ENCODE results near the gene CMSS1.

CMSS1 gene

DNA sequence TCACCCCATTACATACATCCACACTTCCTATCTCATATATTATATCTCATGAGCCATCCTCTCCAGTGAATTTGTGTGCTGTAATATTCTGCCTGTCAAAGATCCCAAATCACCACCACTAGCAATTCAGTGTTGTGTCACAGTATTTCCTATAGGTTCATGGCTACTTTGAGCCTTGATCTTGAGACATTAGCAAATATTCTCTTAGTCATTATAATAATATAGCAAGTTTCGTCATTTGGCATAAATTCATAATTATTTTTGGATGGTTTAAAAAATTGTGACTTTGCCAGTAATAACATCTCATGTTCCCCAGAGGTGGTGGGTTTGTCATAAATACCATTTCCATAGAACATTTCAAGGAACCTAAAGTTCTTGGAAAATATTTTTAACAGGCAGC, 47.7 kb downstream of the CMSS1 start:
- no peak for DNase-seq (ENCODE audit: low read depth)
- TF ChIP-seq, protein P1, sequence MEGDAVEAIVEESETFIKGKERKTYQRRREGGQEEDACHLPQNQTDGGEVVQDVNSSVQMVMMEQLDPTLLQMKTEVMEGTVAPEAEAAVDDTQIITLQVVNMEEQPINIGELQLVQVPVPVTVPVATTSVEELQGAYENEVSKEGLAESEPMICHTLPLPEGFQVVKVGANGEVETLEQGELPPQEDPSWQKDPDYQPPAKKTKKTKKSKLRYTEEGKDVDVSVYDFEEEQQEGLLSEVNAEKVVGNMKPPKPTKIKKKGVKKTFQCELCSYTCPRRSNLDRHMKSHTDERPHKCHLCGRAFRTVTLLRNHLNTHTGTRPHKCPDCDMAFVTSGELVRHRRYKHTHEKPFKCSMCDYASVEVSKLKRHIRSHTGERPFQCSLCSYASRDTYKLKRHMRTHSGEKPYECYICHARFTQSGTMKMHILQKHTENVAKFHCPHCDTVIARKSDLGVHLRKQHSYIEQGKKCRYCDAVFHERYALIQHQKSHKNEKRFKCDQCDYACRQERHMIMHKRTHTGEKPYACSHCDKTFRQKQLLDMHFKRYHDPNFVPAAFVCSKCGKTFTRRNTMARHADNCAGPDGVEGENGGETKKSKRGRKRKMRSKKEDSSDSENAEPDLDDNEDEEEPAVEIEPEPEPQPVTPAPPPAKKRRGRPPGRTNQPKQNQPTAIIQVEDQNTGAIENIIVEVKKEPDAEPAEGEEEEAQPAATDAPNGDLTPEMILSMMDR (conservative IDR thresholded peaks at IDR 0.05; ENCODE audit: low read depth, low read length) = no peak
- no peak overlapping the region for H3K4me3 ChIP-seq (ENCODE audit: low read length)

DNA sequence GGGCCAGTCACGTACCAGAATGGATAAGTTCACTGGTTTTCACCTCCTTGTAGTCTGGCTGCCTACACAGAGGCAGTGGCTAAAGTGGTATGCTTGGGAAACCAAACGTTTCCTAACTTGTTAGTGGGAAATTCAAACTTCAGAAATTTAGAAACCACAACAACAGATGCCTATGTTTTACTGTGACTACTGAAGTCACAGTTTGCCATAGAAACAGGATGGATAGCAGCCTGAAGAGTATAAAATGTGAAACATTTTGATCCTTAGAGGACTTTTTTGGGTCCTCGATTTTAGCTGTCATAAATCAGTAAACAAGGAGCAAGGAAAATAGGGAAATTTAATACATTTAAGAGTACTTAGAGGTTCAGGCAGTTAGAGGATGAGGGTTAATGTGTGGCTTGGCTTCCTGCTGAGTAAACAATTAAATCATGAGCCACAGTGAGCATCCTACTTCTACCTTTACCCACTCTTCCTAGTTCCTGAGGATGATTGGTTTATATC, 48.6 kb downstream of the CMSS1 start:
- no peak for DNase-seq (ENCODE audit: low read depth)
- H3K4me3 ChIP-seq (ENCODE audit: low read length) = no peak overlapping the region
- TF ChIP-seq, protein P1 (conservative IDR thresholded peaks at IDR 0.05; ENCODE audit: low read depth, low read length) = no peak

DNA sequence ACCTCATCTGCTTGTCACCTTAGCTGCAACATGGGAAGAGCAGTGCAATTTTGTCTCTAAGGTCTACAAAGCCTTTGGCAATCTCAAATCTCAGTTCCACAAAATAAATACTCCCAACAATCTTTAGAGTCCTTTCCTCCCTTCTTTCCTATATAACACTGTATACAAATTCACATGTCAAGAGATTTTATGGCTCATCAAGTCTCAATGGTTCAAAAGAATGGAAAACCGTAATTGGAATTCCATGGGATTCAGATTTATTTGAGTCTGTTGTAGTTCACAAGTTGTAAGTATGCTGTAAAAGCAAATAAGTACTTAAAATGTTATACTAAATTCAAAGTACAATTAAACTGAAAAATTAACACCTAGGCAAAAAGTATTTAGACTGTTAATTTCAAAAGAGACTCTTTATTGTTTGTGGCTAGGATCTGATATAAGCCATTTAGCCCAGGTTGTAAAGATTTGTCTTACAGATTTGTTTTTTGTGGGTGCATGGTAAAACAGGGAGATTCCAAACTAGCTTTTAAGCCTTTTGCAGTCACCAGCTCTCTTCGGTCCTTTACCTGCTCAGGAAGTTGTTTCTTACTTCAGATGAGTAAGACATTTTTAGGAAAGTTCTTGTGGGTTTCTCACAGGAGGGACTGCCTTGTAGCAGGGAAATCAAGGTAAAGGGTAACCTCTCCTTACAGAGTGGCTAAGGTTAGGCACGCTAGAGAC, 50.1 kb downstream of the CMSS1 start:
- DNase-seq (ENCODE audit: low read depth) = no peak
- no peak overlapping the region for H3K4me3 ChIP-seq (ENCODE audit: low read length)
- TF ChIP-seq, protein P1 (conservative IDR thresholded peaks at IDR 0.05; ENCODE audit: low read depth, low read length) = no peak

DNA sequence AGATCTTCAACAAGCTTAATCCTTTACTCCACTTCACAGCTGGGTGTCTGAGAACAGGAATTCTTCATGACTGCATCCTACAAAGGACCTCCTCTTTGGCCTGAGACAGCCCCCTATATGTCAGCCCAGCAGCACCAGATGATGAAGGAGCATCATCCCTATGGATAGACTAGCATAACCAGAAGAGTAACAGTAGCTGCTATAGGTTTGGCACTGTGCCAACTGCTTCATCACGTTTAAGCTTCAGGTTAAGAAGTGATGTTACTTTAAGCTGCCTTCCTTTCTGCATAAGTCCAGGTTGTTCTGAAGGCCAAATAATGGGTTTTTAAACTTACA, 50.6 kb downstream of the CMSS1 start:
- H3K4me3 ChIP-seq (ENCODE audit: low read length) = no peak overlapping the region
- DNase-seq (ENCODE audit: low read depth) = no peak
- TF ChIP-seq, protein P1 (conservative IDR thresholded peaks at IDR 0.05; ENCODE audit: low read depth, low read length) = no peak

DNA sequence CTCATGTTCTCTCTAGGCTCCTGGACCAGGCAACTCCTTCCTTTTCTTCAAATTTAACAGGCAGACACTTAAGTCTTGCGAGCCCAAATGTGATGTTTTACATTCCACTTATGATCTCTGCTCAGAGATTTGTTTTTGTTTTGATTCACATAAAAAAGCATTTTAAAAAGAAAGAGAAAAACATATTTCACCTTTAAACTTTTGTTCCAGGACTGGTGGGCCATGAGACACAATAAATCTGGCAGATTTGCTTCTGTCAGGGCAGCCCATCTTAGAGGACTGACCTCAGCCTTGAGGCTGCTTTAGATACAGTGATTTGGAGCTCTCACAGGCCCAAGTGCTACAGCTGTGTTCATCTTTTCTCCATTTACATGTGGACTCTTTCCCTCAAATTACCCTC, 52.0 kb downstream of the CMSS1 start:
- TF ChIP-seq, protein P1 (conservative IDR thresholded peaks at IDR 0.05; ENCODE audit: low read depth, low read length) = no peak
- H3K4me3 ChIP-seq (ENCODE audit: low read length) = no peak overlapping the region
- no peak for DNase-seq (ENCODE audit: low read depth)

DNA sequence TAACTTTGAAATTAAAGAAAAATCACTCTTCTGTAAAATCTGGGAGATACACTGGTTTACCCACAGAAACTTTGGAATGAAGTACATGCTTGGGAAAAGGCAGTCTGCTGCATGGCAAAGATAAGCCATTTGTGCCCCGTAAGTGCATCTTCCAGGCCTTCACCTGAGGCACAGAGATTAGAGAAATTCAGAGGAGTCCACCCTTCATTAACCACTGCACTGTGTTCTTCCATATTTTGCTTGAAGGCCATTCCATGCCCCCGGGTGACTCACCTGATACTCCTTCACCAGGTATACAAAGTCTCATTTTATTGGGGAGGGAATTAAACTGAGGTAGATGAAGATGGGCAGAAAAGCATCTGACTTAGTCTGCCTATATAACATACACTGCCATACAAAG, 53.0 kb downstream of the CMSS1 start:
- TF ChIP-seq, protein P1 (conservative IDR thresholded peaks at IDR 0.05; ENCODE audit: low read depth, low read length) = no peak
- no peak for DNase-seq (ENCODE audit: low read depth)
- no peak overlapping the region for H3K4me3 ChIP-seq (ENCODE audit: low read length)
